ENCODE measurements around the gene TBC1D30.

TBC1D30 gene

DNA sequence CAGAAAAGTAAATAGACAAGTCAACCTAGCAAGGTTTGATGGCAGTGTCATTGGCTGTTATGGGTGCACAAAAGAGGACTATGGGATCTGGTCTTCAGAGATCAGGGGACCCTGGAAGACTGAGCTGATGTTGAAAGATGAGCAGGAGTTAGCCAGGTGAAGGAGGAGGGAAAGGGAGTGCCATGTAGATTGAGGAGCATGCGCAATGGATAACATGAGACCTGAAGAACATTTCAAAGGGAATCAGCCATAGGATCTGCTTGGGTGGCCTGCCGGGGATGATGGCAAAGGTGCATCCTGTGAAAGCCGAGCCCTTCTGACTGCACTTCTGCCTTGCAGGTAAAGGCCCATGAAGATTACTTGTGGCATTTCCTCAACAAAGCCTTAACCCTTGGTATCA, 90.8 kb downstream of the TBC1D30 start:
- no peak for DNase-seq

DNA sequence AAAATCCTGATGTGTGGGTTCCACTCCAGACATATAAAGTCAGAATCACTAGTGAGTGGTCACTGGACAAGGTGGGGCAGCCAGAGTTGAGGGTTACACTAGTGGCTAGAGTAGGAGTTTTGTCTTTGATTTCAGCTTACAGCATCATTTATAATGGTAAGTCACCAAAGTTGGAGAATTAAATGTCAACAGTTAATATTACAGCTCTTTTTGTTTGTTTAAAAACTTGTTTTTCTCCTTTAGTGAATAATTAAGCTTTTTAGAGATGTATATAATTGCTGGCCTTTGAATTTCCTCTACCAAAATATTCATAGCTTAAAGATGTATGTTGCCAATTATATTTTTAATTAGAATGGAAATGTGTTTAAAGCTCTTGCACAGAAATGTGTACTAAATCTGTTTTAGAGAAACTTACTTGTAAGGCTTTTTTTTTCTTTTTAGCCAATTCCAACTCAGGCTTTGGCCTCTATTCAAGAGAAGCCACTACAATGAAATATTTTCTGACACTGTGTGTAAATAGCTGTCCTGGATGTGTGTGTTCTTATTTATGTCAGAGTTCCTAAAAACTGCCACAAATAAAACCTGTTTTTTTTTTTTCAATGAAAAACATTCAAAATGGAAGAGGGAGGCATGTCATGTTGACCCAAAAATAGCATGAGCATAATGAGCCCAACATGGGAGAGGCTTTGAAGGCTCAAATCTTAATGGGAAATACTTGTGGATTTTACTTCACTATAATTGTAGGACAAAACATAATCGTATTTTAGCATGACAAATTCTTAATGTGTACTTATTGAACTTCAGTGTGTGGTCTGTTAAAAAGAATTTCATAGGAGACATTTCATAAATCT, 92.2 kb downstream of the TBC1D30 start:
- no peak for DNase-seq

DNA sequence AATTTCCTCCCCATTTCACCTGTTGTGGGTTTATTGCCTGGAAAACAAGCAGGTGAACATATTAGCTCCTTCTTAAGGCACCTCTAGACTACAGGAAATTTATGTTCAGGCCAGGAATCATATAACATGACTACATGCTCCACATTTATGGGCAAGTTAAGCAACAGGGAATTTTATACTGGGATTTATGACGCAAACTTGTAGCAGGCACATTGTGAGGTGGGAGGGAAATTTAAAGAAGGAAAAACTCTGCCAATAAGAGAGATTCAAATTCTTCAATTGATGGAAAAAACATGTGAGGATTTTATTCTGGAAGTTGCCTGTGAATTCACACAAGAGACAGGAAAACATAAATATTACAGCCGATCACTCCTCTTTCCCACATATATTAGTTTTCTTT, 93.9 kb downstream of the TBC1D30 start:
- DNase-seq, result no peak

DNA sequence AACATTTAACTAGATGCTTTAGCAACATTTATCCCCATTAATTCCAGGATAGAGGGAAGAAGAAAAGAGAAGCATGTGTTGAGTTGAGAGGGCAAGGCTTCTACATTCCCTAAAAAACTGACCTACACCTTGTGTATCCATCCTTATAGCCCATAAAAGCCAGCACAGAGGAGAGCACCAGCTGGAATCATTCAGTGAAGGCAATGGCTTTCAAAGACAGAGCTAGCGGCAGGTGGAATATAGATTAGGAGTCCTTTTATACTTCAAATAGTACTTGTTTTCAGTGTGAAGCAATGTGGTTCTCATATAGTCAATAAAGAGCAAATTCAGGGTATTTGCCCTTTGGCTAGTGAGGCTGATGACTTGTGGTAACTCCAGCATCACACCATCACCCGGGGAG, 94.4 kb downstream of the TBC1D30 start:
- DNase-seq, result no peak

DNA sequence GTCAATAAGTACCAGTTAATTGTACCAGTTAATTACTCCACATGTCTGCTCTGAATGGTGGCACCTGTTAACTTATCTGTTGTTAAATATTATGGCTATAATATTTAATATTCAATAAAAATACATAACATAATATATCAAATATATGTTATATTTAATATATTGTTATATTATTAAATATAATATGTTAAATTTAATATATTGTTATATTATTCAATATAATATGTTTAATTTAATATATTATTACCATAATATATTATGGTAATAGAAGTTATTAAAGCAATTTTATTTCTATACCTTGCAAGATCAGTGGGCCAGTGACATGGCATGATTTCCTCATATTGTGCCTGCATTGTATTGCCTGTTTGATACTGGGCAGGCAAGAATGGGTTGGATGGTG, 98.4 kb downstream of the TBC1D30 start:
- DNase-seq, result no peak

DNA sequence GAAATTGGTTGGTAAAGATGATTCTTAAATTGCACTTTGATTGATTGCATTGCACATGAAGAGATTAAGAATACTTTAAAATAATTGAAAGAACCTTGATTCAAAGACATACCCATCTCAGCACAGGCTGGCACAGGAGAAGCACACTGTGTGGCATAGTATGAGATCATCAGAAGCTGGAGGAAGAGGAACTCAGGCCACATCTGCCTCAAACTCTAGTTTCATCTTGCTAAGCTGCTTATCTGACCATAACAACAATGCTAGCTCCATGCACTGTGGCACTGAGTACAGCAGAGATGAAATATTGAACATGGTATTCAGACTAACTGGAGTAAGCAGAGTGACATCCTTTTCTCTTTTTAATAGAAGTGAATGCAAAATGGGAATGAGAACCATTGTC, 99.1 kb downstream of the TBC1D30 start:
- no peak for DNase-seq
